Neural crest cell (in vitro differentiated cells): ENCODE measurements around the gene METRN. TPM values are rescaled to one million over a fixed set of nuclear protein-coding genes. Genes with fewer than 3 reads are reported as not detected.

Source experiments
- DNase-seq: peaks from one replicate; pipeline ENCODE4 v3.0.0; 2021; ENCODE audit warnings: low read depth, mixed read lengths, low spot score
- H3K27ac Mint-ChIP-seq: one replicate; pipeline ENCODE4 v1.8.0; 2021; ENCODE audit warnings: mild to moderate bottlenecking, mixed read lengths; ENCODE audit not compliant: unreplicated experiment
- H3K27me3 Mint-ChIP-seq: 2 replicates; pipeline ENCODE4 v1.8.0; 2021; ENCODE audit warnings: low read depth, mild to moderate bottlenecking, mixed read lengths
- H3K36me3 Mint-ChIP-seq: 2 replicates; pipeline ENCODE4 v1.8.0; 2021; ENCODE audit warnings: low read depth, mild to moderate bottlenecking, mixed read lengths
- H3K4me1 Mint-ChIP-seq: 2 replicates; pipeline ENCODE4 v1.8.0; 2021; ENCODE audit warnings: mixed read lengths
- H3K4me3 Mint-ChIP-seq: one replicate; pipeline ENCODE4 v1.8.0; 2021; ENCODE audit warnings: mild to moderate bottlenecking, mixed read lengths
- H3K9me3 Mint-ChIP-seq: 2 replicates; pipeline ENCODE4 v1.8.0; 2021; ENCODE audit warnings: mixed read lengths
- total RNA-seq: library from RNA; stranded (reverse); gene quantifications from 2 replicates; pipeline ENCODE4 v1.2.1, GENCODE V29; 2021
- TF ChIP-seq, protein P1 (sequence below): fragments of 200-600 bp; sonication (generic); conservative IDR thresholded peaks from 2 replicates; pipeline ENCODE4 v1.5.0; 2021; ENCODE audit warnings: antibody characterized with exemption, mild to moderate bottlenecking

The METRN gene
- total RNA-seq, 1 donor from 2014 or later = 224 TPM

GRCh38 chr16:673399-673991 is 41.4 kb upstream of the METRN start:
- Mint-ChIP-seq H3K4me1 (peaks cover 4% of the 10 kb centered on the region), H3K9me3 (no peaks in the 10 kb centered on the region)
- TF ChIP-seq, protein P1, sequence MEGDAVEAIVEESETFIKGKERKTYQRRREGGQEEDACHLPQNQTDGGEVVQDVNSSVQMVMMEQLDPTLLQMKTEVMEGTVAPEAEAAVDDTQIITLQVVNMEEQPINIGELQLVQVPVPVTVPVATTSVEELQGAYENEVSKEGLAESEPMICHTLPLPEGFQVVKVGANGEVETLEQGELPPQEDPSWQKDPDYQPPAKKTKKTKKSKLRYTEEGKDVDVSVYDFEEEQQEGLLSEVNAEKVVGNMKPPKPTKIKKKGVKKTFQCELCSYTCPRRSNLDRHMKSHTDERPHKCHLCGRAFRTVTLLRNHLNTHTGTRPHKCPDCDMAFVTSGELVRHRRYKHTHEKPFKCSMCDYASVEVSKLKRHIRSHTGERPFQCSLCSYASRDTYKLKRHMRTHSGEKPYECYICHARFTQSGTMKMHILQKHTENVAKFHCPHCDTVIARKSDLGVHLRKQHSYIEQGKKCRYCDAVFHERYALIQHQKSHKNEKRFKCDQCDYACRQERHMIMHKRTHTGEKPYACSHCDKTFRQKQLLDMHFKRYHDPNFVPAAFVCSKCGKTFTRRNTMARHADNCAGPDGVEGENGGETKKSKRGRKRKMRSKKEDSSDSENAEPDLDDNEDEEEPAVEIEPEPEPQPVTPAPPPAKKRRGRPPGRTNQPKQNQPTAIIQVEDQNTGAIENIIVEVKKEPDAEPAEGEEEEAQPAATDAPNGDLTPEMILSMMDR = no peak

DNA sequence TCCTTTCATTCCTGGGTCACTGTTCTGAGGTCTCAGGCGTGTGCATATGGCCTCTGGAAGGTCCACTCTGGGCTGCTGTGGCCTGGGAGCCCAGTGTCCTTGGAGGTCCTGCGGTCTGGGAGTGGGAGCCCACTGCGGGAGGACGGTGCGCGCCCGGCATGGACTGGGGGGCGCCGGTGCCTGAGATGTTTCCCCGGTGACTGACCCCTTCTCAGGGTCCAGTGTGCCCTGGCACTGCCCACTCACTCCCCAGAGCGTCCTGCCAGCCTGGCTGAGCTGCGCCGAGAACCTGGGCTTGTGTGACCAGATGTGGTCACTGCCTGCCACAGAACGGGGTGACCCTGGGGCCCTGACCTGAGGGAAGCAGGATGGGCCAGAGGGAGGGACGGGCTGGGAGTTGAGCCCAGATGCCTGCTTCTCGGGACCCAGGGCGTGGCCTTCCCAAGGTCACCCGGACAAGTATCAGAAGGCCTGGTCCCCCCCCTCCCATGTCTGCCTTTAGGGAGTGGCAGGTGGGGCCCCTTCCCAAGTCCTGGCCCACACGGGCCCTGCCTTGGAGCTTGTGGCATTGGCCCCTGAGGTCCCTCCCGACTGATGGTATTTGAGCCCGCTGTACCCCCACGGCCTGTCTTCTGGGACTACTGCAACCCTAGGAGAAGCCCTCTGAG is 40.6 kb upstream of the METRN start:
- no peaks in the 10 kb centered on the region for H3K36me3 Mint-ChIP-seq
- DNase-seq = no peak
- H3K9me3 Mint-ChIP-seq = no peaks in the 10 kb centered on the region
- H3K4me1 Mint-ChIP-seq = peaks cover 7% of the 10 kb centered on the region
- TF ChIP-seq, protein P1 = no peak
- H3K27me3 Mint-ChIP-seq = peaks cover 14% of the 10 kb centered on the region
- H3K27ac Mint-ChIP-seq = no peak overlapping the region
- H3K4me3 Mint-ChIP-seq = peak overlapping the region; percentile 81

More at GRCh38 chr16:673399-673991, 41.4 kb upstream of the METRN start:
- Mint-ChIP-seq H3K4me3 (no peak overlapping the region), H3K27ac (no peak overlapping the region), H3K36me3 (no peaks in the 10 kb centered on the region), H3K27me3 (peaks cover 12% of the 10 kb centered on the region)
- no peak for DNase-seq

DNA sequence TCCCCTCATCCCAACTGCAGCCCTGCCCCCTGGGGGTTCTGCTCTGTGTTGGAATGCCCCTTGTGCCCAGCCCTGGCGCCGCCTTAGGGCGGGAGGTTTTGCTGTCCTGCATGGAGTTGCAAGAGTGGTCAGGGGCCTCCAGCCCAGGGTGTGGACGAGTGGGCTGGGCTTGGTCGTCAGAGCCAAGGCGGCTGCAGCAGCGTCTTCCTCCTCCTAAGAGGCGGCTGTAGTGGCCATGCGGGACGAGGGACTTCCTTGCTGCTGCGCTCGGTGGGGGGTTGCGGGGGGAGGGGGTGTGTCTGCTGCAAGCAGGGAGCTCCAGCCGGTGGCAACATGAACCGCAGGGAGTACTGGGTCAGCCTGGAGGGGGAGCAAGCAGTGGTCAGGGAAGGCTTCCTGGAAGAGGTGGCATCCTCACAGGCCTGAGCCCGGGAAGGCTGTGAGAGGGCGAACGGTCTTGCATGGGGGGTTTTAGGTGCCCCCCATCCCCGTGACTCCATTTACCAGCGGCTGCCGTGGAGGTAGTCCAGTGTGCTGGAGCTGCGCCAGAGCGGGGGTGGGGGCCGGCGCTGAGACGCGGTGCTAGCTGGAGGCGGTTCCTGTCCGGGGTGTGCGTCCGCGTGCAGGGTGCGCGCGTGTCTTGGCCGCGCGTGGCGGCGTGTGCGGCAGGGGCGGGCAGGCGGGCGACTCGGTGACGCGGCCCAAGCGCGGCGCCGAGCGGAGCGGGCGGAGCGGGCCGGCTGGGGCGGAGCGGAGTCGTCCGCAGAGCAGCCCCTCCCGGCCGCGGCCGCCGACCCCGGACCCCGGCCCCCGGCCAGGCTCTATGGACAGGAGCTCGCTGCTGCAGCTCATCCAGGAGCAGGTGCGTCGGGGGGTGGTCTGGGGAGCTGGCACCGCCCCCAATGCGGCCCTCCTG is 39.7 kb upstream of the METRN start, which contains the start of gene RHBDL1:
Gene RHBDL1 (plus strand): TSS at position 704 of the 916 bp plus-strand sequence. CDS start 120 bp downstream, at position 824.
- peak within 1 kb of the TSS; percentile 81 for H3K4me3 Mint-ChIP-seq
- no peaks in the 10 kb centered on the region for H3K36me3 Mint-ChIP-seq
- H3K27ac Mint-ChIP-seq = no peak within 1 kb of the TSS
- TF ChIP-seq, protein P1 = no peak
- DNase-seq = no peak
- H3K4me1 Mint-ChIP-seq = peaks cover 7% of the 10 kb centered on the region
- no peaks in the 10 kb centered on the region for H3K9me3 Mint-ChIP-seq
- H3K27me3 Mint-ChIP-seq = peaks cover 14% of the 10 kb centered on the region

DNA sequence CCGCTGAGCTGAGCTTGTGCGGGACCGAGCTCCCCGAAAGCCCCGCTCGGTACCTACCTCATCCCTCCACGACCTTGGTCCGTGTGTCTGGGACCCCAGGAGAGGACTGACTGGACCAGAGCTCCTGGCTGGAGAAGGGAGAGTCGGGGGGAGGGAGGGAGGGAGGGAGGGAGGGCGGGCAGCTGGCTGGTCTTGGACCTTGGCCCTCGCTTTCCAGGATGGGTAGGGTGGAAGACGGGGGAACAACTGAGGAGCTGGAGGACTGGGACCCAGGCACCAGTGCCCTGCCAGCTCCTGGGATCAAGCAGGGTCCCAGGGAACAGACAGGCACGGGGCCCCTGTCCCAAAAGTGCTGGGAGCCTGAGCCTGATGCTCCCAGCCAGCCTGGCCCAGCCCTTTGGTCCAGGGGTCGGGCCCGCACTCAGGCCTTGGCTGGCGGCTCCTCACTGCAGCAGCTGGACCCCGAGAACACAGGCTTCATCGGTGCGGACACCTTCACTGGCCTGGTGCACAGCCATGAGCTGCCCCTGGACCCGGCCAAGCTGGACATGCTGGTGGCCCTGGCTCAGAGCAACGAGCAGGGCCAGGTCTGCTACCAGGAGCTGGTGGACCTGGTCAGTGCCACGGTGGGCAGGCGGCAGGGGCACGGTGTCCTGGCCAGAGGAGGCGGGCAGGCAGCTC is 38.9 kb upstream of the METRN start:
- Mint-ChIP-seq H3K36me3 (no peaks in the 10 kb centered on the region), H3K4me3 (no peak overlapping the region), H3K9me3 (no peaks in the 10 kb centered on the region), H3K27me3 (peaks cover 16% of the 10 kb centered on the region), H3K4me1 (peaks cover 9% of the 10 kb centered on the region), H3K27ac (no peak overlapping the region)
- TF ChIP-seq, protein P1 = no peak
- no peak for DNase-seq

DNA sequence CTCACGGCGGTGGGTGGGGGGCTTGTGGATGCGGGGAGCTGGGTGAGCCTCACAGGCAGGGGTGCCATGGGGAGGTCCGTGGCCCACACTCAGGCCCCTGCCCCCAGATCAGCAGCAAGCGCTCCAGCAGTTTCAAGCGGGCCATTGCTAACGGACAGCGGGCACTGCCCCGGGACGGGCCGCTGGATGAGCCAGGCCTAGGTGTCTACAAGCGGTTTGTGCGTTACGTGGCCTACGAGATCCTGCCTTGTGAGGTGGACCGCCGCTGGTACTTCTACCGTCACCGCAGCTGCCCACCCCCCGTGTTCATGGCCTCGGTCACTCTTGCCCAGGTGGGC is 38.4 kb upstream of the METRN start:
- TF ChIP-seq, protein P1 = no peak
- peak overlapping the region; percentile 65 for H3K4me3 Mint-ChIP-seq
- peaks cover 18% of the 10 kb centered on the region for H3K27me3 Mint-ChIP-seq
- H3K27ac Mint-ChIP-seq = no peak overlapping the region
- no peaks in the 10 kb centered on the region for H3K9me3 Mint-ChIP-seq
- peaks cover 14% of the 10 kb centered on the region for H3K4me1 Mint-ChIP-seq
- DNase-seq = no peak
- no peaks in the 10 kb centered on the region for H3K36me3 Mint-ChIP-seq
